Measurements from ENCODE around the gene CD9.
A peak's percentile ranks its signal among the peaks of the same experiment; 100 is the strongest.

Gene CD9

GRCh38 chr12:6275928-6276887 lies 76.0 kb downstream of the CD9 start:
- DNase-seq: no peak

GRCh38 chr12:6276956-6277620 lies 76.9 kb downstream of the CD9 start:
- no peak for DNase-seq

- DNase-seq: peak in 4 of 14 donors; percentile 9 to 45 (median 44)
Observed at GRCh38 chr12:6277982-6278438, 77.8 kb downstream of the CD9 start.

GRCh38 chr12:6278439-6279255 lies 78.4 kb downstream of the CD9 start:
- DNase-seq: peak in 12 of 14 donors; percentile 11 to 86 (median 60)

GRCh38 chr12:6279256-6279628 lies 79.0 kb downstream of the CD9 start:
- DNase-seq: no peak

GRCh38 chr12:6279631-6280030 lies 79.4 kb downstream of the CD9 start:
- DNase-seq: no peak

- DNase-seq: no peak
Observed at GRCh38 chr12:6280053-6280469, 79.9 kb downstream of the CD9 start.

GRCh38 chr12:6280672-6281071 lies 80.5 kb downstream of the CD9 start:
- no peak for DNase-seq

GRCh38 chr12:6281081-6281809 lies 81.0 kb downstream of the CD9 start:
- no peak for DNase-seq

GRCh38 chr12:6282453-6282840 lies 82.2 kb downstream of the CD9 start:
- DNase-seq: no peak

- DNase-seq: no peak
Observed at GRCh38 chr12:6284273-6284672, 84.1 kb downstream of the CD9 start.

GRCh38 chr12:6285063-6285477 lies 84.9 kb downstream of the CD9 start:
- peak in 10 of 14 donors; percentile 3 to 66 (median 35) for DNase-seq

- no peak for DNase-seq
Observed at GRCh38 chr12:6285532-6286306, 85.5 kb downstream of the CD9 start.

Data from C1 segment of cervical spinal cord (tissue), 14 donors.